HG03097 (cell line): Measurements from ENCODE around the gene ZNRF3.

ENCODE experiments used
- ATAC-seq: cut with Tn5 transposase; IDR thresholded peaks from one replicate; pipeline ENCODE4 v1.9.1; 2021; ENCODE audit not compliant: unreplicated experiment, low FRiP score

ZNRF3 gene

DNA sequence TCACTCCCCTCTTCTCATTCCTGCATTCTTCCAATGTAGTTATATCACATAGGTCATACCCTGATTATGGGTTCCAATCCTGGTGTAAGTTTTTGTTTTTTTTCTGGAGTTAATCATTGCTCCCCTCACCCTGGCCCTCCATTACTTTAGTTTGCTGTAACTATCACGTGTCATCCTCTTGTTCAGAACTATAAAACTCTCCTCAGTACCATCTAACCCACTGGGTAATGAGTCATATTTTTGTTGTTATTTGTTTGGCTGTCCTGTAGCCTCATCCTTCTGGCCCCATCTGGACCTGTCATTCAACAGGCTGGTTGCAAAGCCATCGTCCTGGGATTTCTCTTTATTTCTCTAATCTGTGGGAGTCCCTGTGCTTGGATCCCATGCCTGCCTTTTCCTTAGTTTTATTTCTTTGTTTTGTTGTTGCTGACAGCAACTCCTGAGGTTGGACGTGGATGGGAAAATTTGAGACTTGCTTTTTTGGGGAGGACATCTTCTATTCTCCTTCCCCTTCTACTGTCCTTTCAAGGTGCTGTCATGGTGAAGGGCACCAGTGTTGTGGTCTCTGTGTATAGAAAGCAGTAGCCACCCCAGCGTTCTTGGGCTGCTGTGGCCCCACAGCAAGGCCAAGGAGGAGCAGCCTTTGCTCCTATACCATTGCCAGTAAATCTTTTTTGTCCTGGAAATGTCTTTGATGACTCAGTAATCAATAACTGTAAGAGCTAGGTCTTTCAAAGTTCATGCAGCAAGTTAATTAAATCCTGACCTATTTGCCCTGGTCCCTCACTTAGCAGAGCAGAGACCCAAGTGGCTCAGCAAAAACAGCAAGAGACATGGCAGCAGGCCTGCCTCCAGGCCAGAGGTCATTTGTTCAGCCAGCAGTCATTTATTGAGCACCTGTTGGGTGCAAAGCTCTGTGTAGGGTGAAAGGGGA is 95.8 kb downstream of the ZNRF3 start:
- ATAC-seq: no peak

DNA sequence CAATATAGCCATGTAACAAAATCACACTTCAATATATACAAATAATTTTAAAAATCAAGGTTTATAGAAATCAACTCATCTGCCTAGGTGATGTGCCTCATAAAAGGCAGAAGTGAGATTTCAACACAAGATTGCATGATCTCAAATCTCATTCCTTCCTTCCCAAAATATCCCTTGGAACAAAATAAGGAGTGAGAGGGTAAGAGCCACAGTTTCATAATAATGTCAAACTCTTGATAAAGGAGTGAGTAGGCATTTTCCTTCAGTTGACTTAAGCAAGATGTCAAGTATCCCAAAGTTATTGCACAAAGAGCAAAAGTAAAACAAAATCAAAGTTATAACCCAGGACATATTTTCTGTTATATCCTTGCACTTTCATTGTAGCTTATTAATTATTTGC is 97.0 kb downstream of the ZNRF3 start:
- ATAC-seq: no peak

DNA sequence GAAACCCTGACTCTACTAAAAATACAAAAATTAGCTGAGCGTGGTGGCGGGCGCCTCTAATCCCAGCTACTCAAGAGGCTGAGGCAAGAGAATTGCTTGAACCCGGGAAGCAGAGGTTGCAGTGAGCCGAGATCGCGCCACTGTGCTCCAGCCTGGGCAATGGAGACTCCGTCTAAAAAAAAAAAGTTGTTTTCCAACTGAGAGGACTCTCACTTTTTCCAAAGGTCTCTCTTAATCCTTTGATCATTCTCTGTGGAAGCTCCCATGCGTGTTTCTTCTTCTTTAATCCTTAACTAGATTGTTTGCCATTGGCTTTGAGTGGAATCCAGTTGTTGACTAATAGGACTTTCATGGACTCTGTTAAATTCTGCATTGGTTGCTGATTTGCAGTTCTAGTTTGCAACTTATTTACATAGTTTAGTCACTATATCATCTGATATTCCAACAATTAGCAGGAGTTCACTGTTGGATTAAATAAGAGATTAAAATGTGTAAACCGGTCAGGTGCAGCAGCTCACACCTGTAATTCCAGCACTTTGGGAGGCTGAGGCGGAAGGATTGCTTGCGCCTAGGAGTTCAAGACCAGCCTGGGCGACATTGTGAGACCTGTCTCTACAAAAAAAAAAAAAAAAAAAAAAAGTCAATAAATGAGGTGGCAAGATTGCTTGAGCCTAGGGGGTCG is 98.6 kb downstream of the ZNRF3 start:
- ATAC-seq: no peak

DNA sequence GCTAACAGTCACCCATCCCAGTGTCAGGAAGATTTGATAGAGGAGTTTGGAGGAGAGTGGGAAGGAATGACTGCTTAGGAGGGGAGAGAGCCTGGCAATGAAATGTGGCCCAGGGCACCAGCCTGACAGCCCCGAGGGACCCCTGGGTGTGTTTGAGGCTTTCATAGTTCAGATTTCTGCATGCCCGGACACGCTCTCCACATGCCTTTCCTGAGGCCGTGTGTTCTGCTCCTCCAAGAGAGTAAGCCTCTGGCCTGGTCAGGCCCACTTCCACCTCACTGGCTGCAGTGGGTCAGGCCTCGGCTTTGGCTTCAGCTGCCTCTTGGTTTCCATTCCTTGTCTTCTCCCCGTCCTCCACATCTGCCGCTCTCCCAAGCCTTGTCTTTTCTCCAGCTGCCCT is 99.8 kb downstream of the ZNRF3 start:
- ATAC-seq: no peak

DNA sequence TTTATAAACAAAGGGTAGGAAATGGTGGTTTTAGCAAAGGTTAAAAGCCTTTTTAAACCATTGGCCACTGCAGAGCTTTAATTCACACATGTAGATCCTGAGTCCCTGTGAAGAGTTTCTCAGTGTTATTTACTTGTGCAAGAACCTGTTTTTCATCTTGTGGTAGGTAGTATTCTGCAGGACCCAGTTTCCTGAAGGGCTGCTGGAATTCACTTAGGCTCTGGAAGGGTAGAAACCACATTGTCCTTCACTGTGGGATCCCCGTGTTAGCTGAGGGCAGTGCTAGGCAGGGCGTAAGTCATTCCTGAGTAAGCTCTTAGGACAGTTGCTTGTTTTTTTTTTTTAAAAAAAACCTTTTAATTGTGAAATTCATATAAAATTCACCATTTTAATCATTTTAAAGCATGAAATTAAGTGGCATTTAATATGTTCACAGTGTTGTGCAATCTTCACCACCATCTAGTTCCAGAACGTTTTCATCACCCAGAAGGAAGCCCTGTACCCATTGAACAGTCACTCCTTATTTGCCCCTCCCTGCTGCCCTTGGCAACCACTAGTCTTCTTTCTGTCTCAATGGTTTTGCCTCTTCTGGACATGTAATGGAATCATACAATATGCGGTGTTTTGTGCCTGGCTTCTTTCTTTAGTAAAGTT is 100.5 kb downstream of the ZNRF3 start:
- ATAC-seq: no peak

DNA sequence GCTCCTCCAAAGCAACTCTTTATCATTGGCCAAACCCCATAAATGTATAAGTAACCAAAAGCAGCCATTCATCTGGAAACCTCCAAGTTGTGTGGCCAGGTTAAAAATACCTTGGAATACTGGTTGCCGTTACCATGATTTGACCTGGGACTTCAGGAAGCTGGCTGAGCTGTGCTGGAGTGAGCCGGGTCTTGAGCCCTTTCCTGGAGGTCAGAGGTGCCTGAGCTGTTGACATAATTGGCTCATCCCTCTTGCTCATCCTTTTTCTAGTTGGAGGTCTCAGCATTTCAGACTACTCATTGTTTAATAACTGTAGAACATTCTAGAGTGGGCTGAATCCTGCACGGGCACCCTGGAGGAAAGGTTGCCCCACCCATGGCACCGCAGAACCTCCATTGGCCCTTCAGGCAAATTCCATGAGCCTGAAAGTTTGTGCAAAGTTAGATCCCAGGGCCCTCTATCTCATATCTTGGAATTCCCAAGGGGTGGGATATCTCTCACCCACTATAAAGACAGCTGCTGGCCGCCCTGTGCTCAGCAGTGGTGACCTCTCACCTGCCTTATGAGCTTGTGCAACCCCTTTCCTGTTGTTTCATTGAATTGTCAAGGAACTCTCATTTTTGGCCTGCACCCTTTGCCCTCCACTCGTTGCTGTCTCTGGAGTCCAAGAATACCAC is 101.2 kb downstream of the ZNRF3 start:
- ATAC-seq: no peak

DNA sequence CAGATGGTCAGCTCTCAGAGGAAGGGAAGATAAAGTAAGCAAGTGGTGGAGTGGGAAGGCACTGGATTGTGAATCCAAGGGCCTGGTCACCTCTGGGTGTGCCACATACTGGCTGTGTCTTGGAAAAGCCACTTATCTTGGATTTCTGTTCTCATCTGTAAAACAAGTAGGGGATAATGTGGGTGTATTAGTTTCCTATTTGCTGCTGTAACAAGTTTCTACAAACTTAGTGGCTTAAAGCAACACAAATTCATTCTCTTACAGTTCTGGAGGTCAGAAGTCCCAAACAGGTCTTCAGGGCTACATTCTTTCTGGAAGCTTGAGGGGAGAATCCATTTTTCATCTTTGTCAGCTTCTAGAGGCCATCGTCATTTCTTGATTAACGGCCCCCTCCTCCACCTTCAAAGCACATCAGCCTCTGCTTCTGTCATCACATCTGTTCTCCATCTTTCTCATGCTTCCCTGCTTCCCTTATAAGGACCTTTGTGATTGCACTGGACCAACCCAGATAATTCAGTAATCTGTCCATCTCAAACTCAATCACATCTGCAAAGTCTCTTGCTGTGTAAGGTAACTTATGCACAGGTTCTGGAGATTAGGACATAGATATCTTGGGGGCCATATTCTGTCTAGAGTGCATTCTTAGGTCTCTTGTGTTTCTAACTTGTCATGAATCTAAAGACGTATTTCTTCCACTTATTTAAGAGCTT is 102.4 kb downstream of the ZNRF3 start:
- no peak for ATAC-seq

DNA sequence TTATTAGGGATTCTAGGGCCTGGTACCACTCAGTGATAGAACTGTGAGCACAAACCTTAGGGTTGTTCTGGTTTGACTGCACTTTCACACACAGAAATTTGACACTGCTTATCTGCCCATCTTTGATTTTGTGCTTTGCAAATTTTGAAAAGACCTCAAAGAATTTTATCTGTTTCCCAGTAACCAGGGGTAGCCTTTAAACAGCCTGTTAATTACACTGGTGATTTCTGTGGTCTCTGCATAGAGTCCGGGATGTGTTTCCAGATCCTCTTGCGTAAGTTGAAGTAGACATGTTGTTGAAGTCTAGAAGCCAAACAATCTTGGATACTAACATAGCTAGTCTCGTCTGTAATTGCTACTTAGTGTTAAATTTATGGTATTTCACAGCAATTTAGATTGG is 103.0 kb downstream of the ZNRF3 start:
- no peak for ATAC-seq

DNA sequence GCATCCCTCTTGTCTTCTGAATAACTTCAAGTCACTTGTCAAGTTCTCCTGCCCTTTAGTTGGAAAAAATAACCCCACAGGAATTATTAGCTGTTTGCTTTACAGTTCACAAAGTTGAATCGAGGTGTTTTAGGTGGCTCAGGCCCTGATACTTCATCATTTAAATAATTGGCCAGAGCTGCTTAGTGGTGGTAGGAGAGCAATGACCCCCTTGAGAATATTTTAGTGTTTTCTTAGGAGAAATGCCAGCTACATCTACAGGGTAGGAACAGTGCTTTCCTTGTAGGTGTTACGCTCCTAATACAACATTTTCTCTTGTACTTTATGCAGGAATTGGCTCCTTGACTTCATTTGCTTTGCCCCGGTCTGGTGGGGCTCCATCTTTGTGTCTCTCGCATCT is 105.1 kb downstream of the ZNRF3 start:
- no peak for ATAC-seq

DNA sequence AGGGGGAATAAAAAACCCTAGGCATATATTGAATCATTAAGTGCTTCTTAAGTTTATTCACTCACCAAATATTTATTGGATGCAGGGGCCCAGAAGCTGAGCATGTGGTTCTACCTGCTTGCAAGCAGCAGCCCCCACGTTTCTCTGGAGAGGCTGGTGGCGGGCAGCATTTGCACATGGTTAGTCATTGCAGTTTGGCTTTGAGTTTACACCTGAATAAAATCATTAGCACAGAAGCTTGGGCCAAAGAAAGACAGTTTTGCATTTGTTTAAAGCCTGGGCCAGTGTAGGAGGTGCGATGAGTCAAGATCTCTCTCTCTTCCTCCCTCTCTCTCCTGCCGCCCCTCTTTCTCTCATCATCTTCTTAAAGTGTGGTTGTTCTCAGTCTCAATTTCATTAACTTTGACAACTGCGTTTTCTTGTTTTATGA is 105.7 kb downstream of the ZNRF3 start:
- no peak for ATAC-seq

DNA sequence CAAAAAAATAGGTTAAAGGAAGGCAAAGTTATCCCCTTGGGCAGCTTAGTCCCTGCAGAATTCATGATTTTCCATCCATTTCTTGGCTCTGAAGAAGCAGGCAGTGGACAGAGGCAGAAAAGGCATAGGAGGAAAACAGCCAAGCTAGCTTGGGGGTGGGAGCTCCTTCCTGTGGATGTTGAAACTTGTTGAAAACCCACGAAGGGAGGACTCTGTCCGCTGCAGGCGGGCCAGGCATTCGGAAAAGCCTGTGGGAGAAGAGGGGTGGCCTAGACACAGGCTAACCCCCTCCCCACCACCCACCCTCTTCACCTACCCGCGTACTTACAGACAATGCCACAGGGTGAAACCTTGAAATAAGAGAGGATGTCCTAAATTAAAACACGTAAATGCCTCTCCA is 106.1 kb downstream of the ZNRF3 start:
- ATAC-seq: no peak

DNA sequence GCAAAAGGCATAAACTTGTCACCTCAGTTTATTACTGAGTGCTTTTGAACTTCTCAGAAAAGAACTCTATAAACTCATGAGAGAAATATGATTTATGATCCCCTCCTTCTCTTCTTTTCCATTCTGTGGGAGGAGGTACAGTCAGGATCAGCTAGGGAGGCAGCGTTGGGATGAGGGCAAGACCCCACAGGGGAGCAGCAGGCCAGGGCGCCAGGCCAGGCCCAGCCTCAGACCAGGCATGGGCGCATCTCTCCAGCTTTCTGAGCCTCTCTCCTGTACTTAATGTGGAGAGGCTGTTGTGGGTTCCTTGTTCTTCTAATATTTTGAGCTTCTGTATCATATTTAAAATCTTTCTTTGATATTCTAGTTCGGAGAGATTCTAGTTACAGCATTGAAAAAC is 106.5 kb downstream of the ZNRF3 start:
- no peak for ATAC-seq

DNA sequence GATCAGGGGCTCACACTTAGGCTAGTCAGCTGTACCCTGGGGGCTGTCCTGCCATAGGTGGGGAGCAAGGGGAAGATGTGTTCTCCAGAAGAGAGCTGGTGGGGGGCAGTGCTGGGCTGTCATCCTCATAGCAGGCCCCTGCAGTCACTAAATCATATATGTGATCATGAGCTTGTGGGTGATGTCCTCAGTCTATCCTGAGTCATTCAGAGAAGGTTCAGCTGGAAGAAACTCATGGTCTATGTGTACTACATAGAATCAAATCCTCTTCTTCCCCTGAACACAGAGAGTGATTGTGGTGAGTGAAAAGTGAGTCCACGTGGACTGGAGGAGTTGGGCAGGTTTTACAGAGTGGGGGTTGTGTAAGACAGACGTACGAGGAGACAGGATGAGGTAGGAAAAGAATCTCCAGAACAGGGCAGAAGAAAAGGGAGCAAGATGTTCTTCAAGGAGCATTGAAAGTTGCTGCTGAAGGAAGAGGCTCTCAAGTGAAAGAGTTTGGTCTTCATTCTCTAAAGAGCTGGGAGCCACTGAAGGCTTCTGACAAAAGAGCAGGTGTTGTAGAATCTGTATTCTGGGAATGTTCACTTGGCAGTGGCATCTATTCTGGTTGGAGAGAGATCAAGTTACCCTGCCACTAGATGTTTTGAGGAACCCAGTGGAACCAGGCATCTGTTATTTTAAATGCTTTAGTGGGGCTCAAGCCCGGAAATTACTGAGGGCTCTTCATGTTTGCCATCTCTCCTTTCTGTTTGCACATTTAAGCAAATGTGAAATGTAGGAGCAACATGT is 109.4 kb downstream of the ZNRF3 start:
- no peak for ATAC-seq

DNA sequence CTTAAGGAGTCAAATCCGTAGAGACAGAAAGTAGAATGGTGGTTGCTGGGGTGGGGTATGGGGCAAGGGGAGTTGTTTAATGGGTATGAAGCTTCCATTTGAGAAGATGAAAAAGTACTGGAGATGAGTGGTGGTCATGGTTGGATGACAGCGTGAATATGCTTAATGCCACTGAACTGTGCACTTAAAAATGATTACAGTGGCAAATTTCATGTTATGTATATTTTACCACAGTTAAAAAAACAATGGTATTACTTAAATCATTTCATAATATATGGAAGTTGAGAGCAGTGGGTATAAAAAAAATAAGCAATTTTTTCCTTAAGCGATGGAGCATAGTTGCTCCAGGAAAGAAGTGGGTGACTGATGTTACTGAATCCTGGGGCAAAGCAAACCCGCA is 111.2 kb downstream of the ZNRF3 start:
- no peak for ATAC-seq

DNA sequence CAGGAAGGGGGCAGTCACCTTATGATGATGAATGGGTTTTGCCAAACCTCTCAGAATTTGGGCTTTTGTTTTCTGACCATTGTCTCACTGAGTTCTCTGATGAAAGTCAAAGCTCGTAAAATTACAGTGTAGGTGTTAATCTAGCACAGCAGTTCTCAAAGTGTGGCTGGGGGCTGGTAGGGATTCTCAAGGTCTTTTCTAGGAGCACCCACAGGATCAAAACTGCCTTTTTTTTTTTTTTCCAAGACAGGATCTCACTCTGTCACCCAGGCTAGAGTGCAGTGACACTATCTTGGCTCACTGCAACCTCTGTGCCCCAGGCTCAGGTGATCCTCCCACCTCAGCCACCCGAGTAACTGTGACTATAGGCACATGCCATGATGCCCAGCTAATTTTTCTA is 112.2 kb downstream of the ZNRF3 start:
- no peak for ATAC-seq

DNA sequence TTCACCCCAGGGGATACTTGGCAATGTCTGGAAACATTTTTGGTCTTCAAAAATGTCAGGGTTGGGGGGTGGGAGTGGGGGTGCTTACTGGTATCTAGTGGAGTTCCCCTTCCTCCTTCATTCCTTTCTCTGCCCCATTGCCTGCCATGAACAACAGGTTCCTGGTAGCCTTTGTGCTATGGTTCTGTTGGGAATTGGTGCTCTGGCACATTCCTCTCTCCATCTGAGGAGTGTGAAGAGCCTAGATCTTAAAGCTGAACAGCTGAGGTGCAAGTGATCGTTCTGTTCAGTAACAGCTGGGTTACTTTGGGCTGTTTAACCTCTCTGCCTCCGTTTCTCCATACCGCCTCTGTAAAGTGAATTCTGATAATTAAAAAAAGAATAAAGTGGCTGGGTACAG is 114.0 kb downstream of the ZNRF3 start:
- ATAC-seq: no peak

DNA sequence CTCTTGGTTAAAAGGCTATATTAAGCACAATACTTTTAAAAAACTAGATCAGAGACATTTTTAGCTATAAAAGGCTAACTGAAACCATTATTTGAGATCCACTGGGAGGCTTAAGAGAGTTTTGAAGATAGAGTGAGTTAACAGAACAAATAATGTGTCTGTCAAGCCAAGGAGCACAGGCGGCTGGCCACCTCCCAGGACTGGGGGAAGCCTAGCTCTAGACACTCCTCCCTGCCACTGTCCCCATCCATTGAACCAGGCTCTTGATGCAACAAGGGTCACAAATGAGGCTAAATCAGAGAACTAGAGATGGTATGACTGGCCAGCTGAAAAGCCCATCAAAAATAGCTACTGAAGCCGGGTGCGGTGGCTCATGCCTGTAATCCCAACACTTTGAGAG is 115.3 kb downstream of the ZNRF3 start:
- ATAC-seq: no peak

DNA sequence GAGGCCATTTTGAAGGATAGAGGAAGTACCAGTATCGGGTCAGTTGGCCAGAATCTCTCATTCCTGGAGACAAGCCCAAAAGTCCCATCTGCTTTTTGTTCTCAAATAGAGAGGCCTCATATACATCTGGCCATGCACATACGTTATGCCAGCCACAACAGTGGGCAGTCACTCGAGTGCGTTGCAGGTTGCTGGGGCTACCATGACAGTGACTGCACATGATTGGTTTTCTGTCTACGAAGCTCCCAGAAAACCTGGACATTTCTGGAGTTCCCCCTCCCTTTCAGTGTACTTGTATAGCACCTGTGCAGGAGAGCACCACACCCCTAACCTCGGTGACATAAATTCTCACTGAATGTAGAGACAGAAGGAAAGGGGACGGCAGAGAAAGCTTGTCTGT is 116.1 kb downstream of the ZNRF3 start:
- no peak for ATAC-seq

DNA sequence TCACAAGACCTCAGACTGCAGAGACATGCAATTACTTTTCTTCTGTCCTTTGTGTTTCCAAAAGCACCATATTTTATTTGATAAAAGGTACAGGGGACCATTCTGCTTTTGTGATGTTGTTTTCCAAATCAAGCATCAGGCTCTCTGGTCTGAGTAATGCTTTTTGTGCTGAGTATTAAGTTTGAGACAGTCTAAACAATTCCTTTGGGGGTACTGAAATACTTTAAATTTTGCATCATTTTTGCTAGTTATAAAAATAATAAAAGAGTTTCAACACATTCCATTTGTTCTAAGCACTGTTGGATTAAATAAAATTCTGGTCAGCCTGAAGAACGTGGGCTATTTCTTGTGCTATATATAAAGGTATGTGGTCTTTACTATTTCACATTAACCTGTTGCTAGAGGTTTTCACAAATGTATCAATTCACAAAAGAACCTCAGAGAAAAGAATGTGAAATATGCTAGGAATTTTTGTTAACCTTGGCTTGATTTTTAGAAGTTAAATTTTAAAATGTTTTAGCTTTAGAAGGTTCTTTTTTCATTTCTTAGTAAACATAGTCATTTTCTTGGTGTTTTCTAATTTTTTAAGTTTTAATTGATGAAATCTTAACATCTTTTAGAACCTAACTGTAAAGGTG is 116.7 kb downstream of the ZNRF3 start:
- ATAC-seq: no peak
